Neural cell (in vitro differentiated cells): Measurements from ENCODE around the gene FAM111B.

Experiments
- RAD21 ChIP-seq: fragments of 450-650 bp; conservative IDR thresholded peaks from 2 replicates; pipeline ENCODE4 v1.6.1; 2014; ENCODE audit warnings: antibody characterized with exemption, mild to moderate bottlenecking, moderate library complexity
- TF ChIP-seq, protein P1 (sequence below): fragments of 450-650 bp; IDR thresholded peaks from 2 replicates; pipeline ENCODE4 v1.5.1; 2014; ENCODE audit warnings: antibody characterized with exemption, mild to moderate bottlenecking, moderate library complexity; ENCODE audit not compliant: poor library complexity, severe bottlenecking
- TF ChIP-seq, protein P2 (sequence below): IDR thresholded peaks from 2 replicates; pipeline ENCODE4 v1.6.1; 2012; ENCODE audit warnings: borderline replicate concordance

DNA sequence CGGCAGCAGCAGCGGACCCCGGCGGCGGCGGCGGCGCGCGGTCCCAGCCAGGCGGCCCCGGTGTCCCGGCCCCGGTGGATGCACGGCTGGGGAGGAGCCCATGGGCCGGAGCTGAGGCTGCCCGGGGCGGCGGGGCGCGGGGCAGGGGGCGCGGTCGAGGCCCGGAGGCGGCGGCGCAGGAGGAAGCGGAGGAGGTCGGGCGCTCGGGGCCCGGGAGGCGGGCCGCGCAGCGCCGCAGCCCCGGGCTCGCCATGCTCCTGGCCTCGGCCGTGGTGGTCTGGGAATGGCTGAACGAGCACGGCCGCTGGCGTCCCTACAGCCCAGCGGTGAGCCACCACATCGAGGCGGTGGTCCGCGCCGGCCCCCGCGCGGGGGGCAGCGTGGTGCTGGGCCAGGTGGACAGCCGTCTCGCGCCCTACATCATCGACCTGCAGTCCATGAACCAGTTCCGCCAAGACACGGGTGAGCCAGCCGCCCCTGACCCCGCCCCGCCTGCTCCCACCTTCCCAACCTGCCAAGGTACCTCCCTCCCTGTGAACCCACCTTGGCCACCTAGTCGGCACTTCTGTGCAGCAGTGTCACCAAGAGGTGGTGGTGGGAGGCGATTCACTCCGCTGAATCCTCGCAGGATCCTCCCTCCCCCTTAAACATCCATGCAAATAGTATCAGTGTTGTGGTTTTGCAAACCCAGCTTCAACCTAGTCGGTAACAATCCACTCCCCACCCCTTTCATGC lies 65.5 kb downstream of the FAM111B start:
- TF ChIP-seq, protein P1, sequence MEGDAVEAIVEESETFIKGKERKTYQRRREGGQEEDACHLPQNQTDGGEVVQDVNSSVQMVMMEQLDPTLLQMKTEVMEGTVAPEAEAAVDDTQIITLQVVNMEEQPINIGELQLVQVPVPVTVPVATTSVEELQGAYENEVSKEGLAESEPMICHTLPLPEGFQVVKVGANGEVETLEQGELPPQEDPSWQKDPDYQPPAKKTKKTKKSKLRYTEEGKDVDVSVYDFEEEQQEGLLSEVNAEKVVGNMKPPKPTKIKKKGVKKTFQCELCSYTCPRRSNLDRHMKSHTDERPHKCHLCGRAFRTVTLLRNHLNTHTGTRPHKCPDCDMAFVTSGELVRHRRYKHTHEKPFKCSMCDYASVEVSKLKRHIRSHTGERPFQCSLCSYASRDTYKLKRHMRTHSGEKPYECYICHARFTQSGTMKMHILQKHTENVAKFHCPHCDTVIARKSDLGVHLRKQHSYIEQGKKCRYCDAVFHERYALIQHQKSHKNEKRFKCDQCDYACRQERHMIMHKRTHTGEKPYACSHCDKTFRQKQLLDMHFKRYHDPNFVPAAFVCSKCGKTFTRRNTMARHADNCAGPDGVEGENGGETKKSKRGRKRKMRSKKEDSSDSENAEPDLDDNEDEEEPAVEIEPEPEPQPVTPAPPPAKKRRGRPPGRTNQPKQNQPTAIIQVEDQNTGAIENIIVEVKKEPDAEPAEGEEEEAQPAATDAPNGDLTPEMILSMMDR = no peak
- no peak for TF ChIP-seq RAD21
- TF ChIP-seq, protein P2, sequence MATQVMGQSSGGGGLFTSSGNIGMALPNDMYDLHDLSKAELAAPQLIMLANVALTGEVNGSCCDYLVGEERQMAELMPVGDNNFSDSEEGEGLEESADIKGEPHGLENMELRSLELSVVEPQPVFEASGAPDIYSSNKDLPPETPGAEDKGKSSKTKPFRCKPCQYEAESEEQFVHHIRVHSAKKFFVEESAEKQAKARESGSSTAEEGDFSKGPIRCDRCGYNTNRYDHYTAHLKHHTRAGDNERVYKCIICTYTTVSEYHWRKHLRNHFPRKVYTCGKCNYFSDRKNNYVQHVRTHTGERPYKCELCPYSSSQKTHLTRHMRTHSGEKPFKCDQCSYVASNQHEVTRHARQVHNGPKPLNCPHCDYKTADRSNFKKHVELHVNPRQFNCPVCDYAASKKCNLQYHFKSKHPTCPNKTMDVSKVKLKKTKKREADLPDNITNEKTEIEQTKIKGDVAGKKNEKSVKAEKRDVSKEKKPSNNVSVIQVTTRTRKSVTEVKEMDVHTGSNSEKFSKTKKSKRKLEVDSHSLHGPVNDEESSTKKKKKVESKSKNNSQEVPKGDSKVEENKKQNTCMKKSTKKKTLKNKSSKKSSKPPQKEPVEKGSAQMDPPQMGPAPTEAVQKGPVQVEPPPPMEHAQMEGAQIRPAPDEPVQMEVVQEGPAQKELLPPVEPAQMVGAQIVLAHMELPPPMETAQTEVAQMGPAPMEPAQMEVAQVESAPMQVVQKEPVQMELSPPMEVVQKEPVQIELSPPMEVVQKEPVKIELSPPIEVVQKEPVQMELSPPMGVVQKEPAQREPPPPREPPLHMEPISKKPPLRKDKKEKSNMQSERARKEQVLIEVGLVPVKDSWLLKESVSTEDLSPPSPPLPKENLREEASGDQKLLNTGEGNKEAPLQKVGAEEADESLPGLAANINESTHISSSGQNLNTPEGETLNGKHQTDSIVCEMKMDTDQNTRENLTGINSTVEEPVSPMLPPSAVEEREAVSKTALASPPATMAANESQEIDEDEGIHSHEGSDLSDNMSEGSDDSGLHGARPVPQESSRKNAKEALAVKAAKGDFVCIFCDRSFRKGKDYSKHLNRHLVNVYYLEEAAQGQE = no peak
